SK-N-SH (cell line): ENCODE measurements around the gene ROPN1B. TPM values are rescaled to one million over a fixed set of nuclear protein-coding genes. Genes with fewer than 3 reads are reported as not detected.
"Not testable (repeated sequence)": the region's sequence is repeated elsewhere in the genome, so short reads cannot be mapped to it uniquely, and the experiment has no call there.

ENCODE experiments used
- CTCF ChIA-PET: fragments of 300-600, 350-600 bp; formaldehyde crosslinking; extraction: SDS; loops from one replicate; lab custom pipeline; 2021; lab: Yijun Ruan, JAX
- POLR2A ChIA-PET: fragments of 350-600 bp; sonication (Branson Sonifier 250); formaldehyde crosslinking; extraction: SDS; loops from one replicate; lab custom pipeline; 2020; ENCODE audit warnings: antibody characterized with exemption, inconsistent platforms; lab: Yijun Ruan, JAX
- DNase-seq: peaks from one replicate; pipeline ENCODE4 v3.0.0; 2012
- H2AFZ ChIP-seq: fragments of 200-600 bp; sonication (generic); 2 replicates; pipeline ENCODE4 v1.8.1; 2016; ENCODE audit warnings: antibody characterized with exemption, mild to moderate bottlenecking, low read depth
- H3F3A ChIP-seq: fragments of 200-600 bp; sonication (generic); replicated peaks from 2 replicates; pipeline ENCODE3; 2016; ENCODE audit warnings: antibody characterized with exemption, mild to moderate bottlenecking; ENCODE audit not compliant: insufficient read depth
- H3K27ac ChIP-seq, 2 experiments: fragments of 200-500 bp in 1 of 2; fragments of 200-600 bp in 1 of 2; sonication (Bioruptor generic) in 1 of 2; sonication (generic), shearing (Covaris generic) in 1 of 2; 2 replicates each; pipeline versions ENCODE4 v1.5.1 to v1.6.1; 2014 to 2016; ENCODE audit warnings: low read depth in 2 of 2, inconsistent platforms in 1 of 2, low read length in 1 of 2, mild to moderate bottlenecking in 1 of 2, mixed read lengths in 1 of 2
- H3K27me3 ChIP-seq: fragments of 200-600 bp; sonication (generic), shearing (Covaris generic); 2 replicates; pipeline ENCODE4 v1.6.1; 2016; ENCODE audit warnings: mixed run types; ENCODE audit not compliant: insufficient read depth
- H3K36me3 ChIP-seq, 2 experiments: fragments of 200-500 bp in 1 of 2; fragments of 200-600 bp in 1 of 2; sonication (Bioruptor generic) in 1 of 2; sonication (generic) in 1 of 2; replicated peaks in 1 of 2; 2 replicates each; pipeline versions ENCODE3 to v1.5.1; 2014 to 2016; ENCODE audit warnings: low read length in 1 of 2, mild to moderate bottlenecking in 1 of 2; ENCODE audit not compliant: insufficient read depth in 2 of 2, control insufficient read depth in 1 of 2
- H3K4me1 ChIP-seq, 2 experiments: fragments of 200-500 bp in 1 of 2; fragments of 200-600 bp in 1 of 2; sonication (Bioruptor generic) in 1 of 2; sonication (generic), shearing (Covaris generic) in 1 of 2; 2 replicates each; pipeline versions ENCODE4 v1.5.1 to v1.6.1; 2014 to 2016; ENCODE audit warnings: low read depth in 1 of 2, low read length in 1 of 2, mixed run types in 1 of 2; ENCODE audit not compliant: insufficient read depth in 2 of 2, control insufficient read depth in 1 of 2
- H3K4me2 ChIP-seq: fragments of 200-600 bp; sonication (generic), shearing (Covaris generic); 2 replicates; pipeline ENCODE4 v1.6.1; 2017; ENCODE audit warnings: mixed run types
- H3K4me3 ChIP-seq, 2 experiments: fragments of 200-500 bp in 1 of 2; fragments of 200-600 bp in 1 of 2; sonication (Bioruptor generic) in 1 of 2; sonication (generic), shearing (Covaris generic) in 1 of 2; 2 replicates each; pipeline versions ENCODE4 v1.5.1 to v1.8.1; 2014 to 2016; ENCODE audit warnings: low read depth in 2 of 2, inconsistent platforms in 1 of 2, low read length in 1 of 2, mild to moderate bottlenecking in 1 of 2, mixed read lengths in 1 of 2, moderate library complexity in 1 of 2
- H3K79me2 ChIP-seq: fragments of 200-600 bp; sonication (generic); 2 replicates; pipeline ENCODE4 v1.8.1; 2017; ENCODE audit warnings: mild to moderate bottlenecking; ENCODE audit not compliant: insufficient read depth
- H3K9ac ChIP-seq: fragments of 200-600 bp; sonication (generic); 2 replicates; pipeline ENCODE4 v1.6.1; 2017; ENCODE audit warnings: mixed run types
- H3K9me2 ChIP-seq: fragments of 200-600 bp; sonication (generic); 2 replicates; pipeline ENCODE4 v1.6.1; 2017; ENCODE audit warnings: mixed run types
- H3K9me3 ChIP-seq: fragments of 200-600 bp; sonication (generic); 2 replicates; pipeline ENCODE4 v1.6.1; 2017; ENCODE audit warnings: mixed run types, mild to moderate bottlenecking, moderate library complexity
- H4K20me1 ChIP-seq: fragments of 200-600 bp; sonication (generic); 2 replicates; pipeline ENCODE4 v1.6.1; 2017; ENCODE audit warnings: mild to moderate bottlenecking, mixed run types; ENCODE audit not compliant: insufficient read depth
- RAD21 ChIP-seq: IDR thresholded peaks from 2 replicates; pipeline ENCODE4 v1.6.1; 2012; ENCODE audit warnings: mild to moderate bottlenecking, low read length
- WGBS: methylation state at CpG from one replicate; pipeline ENCODE4 v1.1.6; 2017; ENCODE audit warnings: low lambda C conversion rate; 5-methylcytosine and 5-hydroxymethylcytosine counted together
- polyA plus RNA-seq, 3 experiments: library from polyadenylated mRNA; depleted of rRNA; stranded (reverse); fragments of >200 nt; gene quantifications; 2 replicates each; pipeline ENCODE4 v1.2.3, GENCODE V29; 2012
- TF ChIP-seq, protein P1 (sequence below): fragments of 200-600 bp; sonication (generic); IDR thresholded peaks from 2 replicates; pipeline ENCODE4 v1.6.1; 2017; ENCODE audit warnings: antibody characterized with exemption, mild to moderate bottlenecking, moderate library complexity

Gene ROPN1B
- not detected in 2 replicates for polyA plus RNA-seq (2012; rRNA removed)
- not detected in 2 replicates for polyA plus RNA-seq (2012; cell fraction: cytosol; rRNA removed)
- not detected in 2 replicates for polyA plus RNA-seq (2012; cell fraction: nucleus; rRNA removed)

- H3K4me3 ChIP-seq, POLR2A ChIA-PET, CTCF ChIA-PET, H3K4me1 ChIP-seq, H3K4me2 ChIP-seq, H3F3A ChIP-seq, H3K9me2 ChIP-seq, H3K36me3 ChIP-seq, H3K79me2 ChIP-seq, H3K9me3 ChIP-seq, DNase-seq, H2AFZ ChIP-seq, H3K27ac ChIP-seq, H4K20me1 ChIP-seq, H3K9ac ChIP-seq: not testable (repeated sequence)
- WGBS = 0% methylated on average over 1 of the region's 50 CpGs
- peaks cover 22% of the 10 kb centered on the region; the same call in 1 of the 2 replicates for H3K27me3 ChIP-seq
These were observed at the start of gene ROPN1B for GRCh38 chr3:125968701-125969592. TSS of gene ROPN1B (plus strand) at chr3:125969178. CDS start at chr3:125972055, 2,877 bp downstream.

DNA sequence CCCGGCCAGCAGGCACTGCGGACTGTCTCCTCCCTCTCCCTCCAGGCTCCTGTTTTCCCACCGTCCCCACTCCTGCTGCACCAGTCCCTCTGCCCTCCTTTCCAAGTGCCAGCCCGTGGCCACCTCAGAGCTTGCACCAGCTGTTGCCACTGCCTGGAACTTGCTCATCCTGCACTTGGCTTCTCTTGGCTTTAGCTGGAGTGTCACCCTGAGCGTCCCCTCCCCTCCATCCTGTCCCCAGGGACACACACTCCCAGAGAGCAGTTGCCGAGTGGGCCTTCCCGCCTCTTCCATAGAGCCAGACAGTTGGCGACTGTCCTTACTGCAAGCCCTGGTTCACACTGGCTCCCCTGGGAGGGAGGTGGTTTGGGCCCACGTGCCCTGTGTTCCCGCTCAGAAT lies 48.8 kb upstream of the ROPN1B start:
- H3K36me3 ChIP-seq, H3K27ac ChIP-seq, H3K4me1 ChIP-seq, POLR2A ChIA-PET, H3K27me3 ChIP-seq, DNase-seq, H3K4me2 ChIP-seq, CTCF ChIA-PET, H3K79me2 ChIP-seq, H3K9me2 ChIP-seq, H3K9ac ChIP-seq, H3F3A ChIP-seq, H3K9me3 ChIP-seq, H3K4me3 ChIP-seq, H2AFZ ChIP-seq, H4K20me1 ChIP-seq: not testable (repeated sequence)
- WGBS = 80% methylated on average over 7 of the region's 10 CpGs

GRCh38 chr3:125920751-125921279 lies 48.2 kb upstream of the ROPN1B start:
- H3K4me3 ChIP-seq, H3K9me2 ChIP-seq, H3K27me3 ChIP-seq, CTCF ChIA-PET, H3F3A ChIP-seq, H3K4me1 ChIP-seq, H3K36me3 ChIP-seq, H4K20me1 ChIP-seq, H3K79me2 ChIP-seq, H2AFZ ChIP-seq, POLR2A ChIA-PET, H3K27ac ChIP-seq, H3K9me3 ChIP-seq, H3K4me2 ChIP-seq, H3K9ac ChIP-seq, DNase-seq: not testable (repeated sequence)
- 88% methylated on average over 7 of the region's 14 CpGs for WGBS

GRCh38 chr3:125921712-125922111 lies 47.3 kb upstream of the ROPN1B start:
- H3K27me3 ChIP-seq, H3K36me3 ChIP-seq, H2AFZ ChIP-seq, POLR2A ChIA-PET, H3K4me3 ChIP-seq, H3K9ac ChIP-seq, H4K20me1 ChIP-seq, H3K9me2 ChIP-seq, H3K9me3 ChIP-seq: not testable (repeated sequence)
- DNase-seq = peak; percentile 49
- TF ChIP-seq, protein P1, sequence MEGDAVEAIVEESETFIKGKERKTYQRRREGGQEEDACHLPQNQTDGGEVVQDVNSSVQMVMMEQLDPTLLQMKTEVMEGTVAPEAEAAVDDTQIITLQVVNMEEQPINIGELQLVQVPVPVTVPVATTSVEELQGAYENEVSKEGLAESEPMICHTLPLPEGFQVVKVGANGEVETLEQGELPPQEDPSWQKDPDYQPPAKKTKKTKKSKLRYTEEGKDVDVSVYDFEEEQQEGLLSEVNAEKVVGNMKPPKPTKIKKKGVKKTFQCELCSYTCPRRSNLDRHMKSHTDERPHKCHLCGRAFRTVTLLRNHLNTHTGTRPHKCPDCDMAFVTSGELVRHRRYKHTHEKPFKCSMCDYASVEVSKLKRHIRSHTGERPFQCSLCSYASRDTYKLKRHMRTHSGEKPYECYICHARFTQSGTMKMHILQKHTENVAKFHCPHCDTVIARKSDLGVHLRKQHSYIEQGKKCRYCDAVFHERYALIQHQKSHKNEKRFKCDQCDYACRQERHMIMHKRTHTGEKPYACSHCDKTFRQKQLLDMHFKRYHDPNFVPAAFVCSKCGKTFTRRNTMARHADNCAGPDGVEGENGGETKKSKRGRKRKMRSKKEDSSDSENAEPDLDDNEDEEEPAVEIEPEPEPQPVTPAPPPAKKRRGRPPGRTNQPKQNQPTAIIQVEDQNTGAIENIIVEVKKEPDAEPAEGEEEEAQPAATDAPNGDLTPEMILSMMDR = peak; percentile 59
- peak; percentile 43 for TF ChIP-seq RAD21
- TF ChIP-seq, all 33 proteins: peak for 2; not testable (repeated sequence) for 31
- H3K79me2 ChIP-seq, H3K27ac ChIP-seq, H3K4me2 ChIP-seq, CTCF ChIA-PET, H3K4me1 ChIP-seq, H3F3A ChIP-seq: not testable (repeated sequence)
- 60% methylated on average over 2 of the region's 5 CpGs for WGBS

DNA sequence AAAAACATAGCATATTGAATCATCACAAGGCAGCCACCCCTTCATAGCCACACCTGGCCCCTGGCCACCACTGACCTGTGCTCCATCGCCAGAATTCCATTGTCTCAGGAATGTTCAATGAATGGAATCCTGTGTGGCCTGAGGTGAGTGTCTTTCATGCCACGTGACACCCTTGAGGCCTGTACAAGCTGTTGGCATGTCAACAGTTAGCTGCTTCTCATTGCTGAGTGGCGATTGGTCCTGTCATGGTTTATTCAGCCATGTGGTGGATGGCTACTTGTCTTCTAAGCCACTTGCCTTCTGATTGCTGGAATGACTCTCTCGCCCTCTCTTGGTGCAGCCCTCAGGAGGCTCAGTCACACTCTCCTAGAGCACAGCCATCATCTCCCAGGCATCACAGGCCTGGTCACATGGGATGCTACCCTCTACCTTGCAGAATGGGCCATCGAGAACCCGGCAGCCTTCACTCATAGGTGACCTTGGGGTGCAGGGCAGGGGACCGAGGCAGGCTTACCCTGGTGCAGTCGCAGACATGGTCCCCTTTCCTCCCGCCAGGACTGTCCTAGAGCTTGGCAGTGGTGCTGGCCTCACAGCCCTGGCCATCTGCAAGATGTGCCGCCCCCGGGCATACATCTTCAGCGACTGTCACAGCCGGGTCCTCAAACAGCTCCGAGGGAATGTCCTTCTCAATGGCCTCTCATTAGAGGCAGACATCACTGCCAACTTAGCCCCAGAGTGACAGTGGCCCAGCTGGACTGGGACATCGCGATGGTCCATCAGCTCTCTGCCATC lies 45.5 kb upstream of the ROPN1B start:
- H4K20me1 ChIP-seq, H3K9ac ChIP-seq, H3K4me1 ChIP-seq, H3K9me2 ChIP-seq, H3K9me3 ChIP-seq, CTCF ChIA-PET, H3K79me2 ChIP-seq, H3K27me3 ChIP-seq, DNase-seq, H3K4me2 ChIP-seq, H3F3A ChIP-seq, H3K36me3 ChIP-seq, POLR2A ChIA-PET, H3K4me3 ChIP-seq, H3K27ac ChIP-seq, H2AFZ ChIP-seq: not testable (repeated sequence)
- 100% methylated on average over 2 of the region's 16 CpGs for WGBS
